ENCODE measurements around the gene ST6GALNAC6. TPM values are rescaled to one million over a fixed set of nuclear protein-coding genes. Genes with fewer than 3 reads are reported as not detected.

Gene ST6GALNAC6
- total and polyA plus RNA-seq, 2 of the 8 experiments (the other 6 are each of a cell fraction or from before 2014, with no cell fraction given), result 43.7 to 64.4 TPM

- no peak for TF ChIP-seq CHD7 (IDR thresholded peaks at IDR 0.05; ENCODE audit: insufficient replicate concordance, low read length)
- no peak for TF ChIP-seq CHD2 (IDR thresholded peaks at IDR 0.05; ENCODE audit: low read length)
- 0 out of 2 replicates have a peak, but pooled peaks have one; percentile 53 for TF ChIP-seq TEAD4 (IDR thresholded peaks at IDR 0.05; ENCODE audit: low read depth, low read length)
- TF ChIP-seq PHF8 (conservative IDR thresholded peaks at IDR 0.05; ENCODE audit: low read depth, low read length), result no peak
- TF ChIP-seq, protein P1, sequence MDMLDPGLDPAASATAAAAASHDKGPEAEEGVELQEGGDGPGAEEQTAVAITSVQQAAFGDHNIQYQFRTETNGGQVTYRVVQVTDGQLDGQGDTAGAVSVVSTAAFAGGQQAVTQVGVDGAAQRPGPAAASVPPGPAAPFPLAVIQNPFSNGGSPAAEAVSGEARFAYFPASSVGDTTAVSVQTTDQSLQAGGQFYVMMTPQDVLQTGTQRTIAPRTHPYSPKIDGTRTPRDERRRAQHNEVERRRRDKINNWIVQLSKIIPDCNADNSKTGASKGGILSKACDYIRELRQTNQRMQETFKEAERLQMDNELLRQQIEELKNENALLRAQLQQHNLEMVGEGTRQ (IDR thresholded peaks at IDR 0.05; ENCODE audit: low read length), result no peak; the same call in 1 of the 2 replicates
- no peak for TF ChIP-seq RFX5 (IDR thresholded peaks at IDR 0.05; ENCODE audit: borderline replicate concordance, low read depth, low read length)
- TF ChIP-seq GTF2F1 (IDR thresholded peaks at IDR 0.05; ENCODE audit: borderline replicate concordance, low read depth, low read length), result peak; percentile 31; the same call in 1 of the 2 replicates
- TF ChIP-seq RAD21 (IDR thresholded peaks at IDR 0.05 in 1 of 2, conservative IDR thresholded peaks at IDR 0.05 in 1 of 2; ENCODE audit: low read depth in 2 of 2, low read length in 2 of 2), result peak; percentile 85 to 88
- no peak for TF ChIP-seq GABPA (IDR thresholded peaks at IDR 0.05; ENCODE audit: borderline replicate concordance, insufficient read depth, low read length)
- TF ChIP-seq EZH2 (IDR thresholded peaks at IDR 0.05; ENCODE audit: low read depth, low read length, severe bottlenecking), result no peak
These were observed 44.3 kb upstream of the ST6GALNAC6 start (continued) for GRCh38 chr9:127943731-127944144.
